ENCODE data around the gene TCTN2.

Gene TCTN2

DNA sequence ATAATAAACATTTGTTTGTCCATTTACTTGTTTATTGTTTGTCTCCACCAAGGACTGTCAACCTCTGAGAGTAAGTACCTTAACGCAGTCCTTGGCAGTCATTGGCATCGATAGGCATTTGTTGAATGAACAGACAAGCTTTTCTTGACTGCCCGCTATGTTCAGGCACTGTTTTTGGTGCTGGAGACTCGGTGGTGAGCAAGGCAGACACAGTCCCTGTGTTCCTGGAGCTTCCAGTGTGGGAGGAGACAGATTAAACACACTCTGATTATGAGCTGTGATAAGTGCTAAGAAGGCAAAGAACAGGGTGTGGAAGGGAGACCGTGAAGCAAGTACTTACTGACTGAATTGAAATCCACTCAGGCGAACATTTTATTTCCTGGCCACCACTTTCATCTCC lies 42.5 kb downstream of the TCTN2 start:
- TF ChIP-seq FOXK2 (IDR thresholded peaks at IDR 0.05), result no peak
- no peak for TF ChIP-seq BHLHE40 (IDR thresholded peaks at IDR 0.05; ENCODE audit: borderline replicate concordance)
- no peak for TF ChIP-seq LEF1 (IDR thresholded peaks at IDR 0.05; ENCODE audit: borderline replicate concordance)
- no peak for TF ChIP-seq L3MBTL2 (conservative IDR thresholded peaks at IDR 0.05)
- TF ChIP-seq, protein P1, sequence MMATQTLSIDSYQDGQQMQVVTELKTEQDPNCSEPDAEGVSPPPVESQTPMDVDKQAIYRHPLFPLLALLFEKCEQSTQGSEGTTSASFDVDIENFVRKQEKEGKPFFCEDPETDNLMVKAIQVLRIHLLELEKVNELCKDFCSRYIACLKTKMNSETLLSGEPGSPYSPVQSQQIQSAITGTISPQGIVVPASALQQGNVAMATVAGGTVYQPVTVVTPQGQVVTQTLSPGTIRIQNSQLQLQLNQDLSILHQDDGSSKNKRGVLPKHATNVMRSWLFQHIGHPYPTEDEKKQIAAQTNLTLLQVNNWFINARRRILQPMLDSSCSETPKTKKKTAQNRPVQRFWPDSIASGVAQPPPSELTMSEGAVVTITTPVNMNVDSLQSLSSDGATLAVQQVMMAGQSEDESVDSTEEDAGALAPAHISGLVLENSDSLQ (IDR thresholded peaks at IDR 0.05), result no peak
- TF ChIP-seq ELF4 (IDR thresholded peaks at IDR 0.05), result no peak
- no peak for TF ChIP-seq FOXM1 (IDR thresholded peaks at IDR 0.05; ENCODE audit: borderline replicate concordance)
- TF ChIP-seq CTBP1 (IDR thresholded peaks at IDR 0.05; ENCODE audit: borderline replicate concordance), result no peak
- TF ChIP-seq FOXA1 (IDR thresholded peaks at IDR 0.05), result no peak
- TF ChIP-seq SUZ12 (IDR thresholded peaks at IDR 0.05), result no peak
- no peak for TF ChIP-seq NFRKB (IDR thresholded peaks at IDR 0.05)
- TF ChIP-seq HDGF (IDR thresholded peaks at IDR 0.05; ENCODE audit: borderline replicate concordance), result no peak
- no peak for TF ChIP-seq ARNT (IDR thresholded peaks at IDR 0.05)
- TF ChIP-seq TARDBP (IDR thresholded peaks at IDR 0.05), result no peak
- no peak for TF ChIP-seq SP1 (IDR thresholded peaks at IDR 0.05)
- TF ChIP-seq ZNF384 (IDR thresholded peaks at IDR 0.05), result no peak
- ChIA-PET CTCF (interaction anchor here (0.9 kb wide), 1 partner anchor 131 kb away, joined by 3 read pairs; no protein-coding TSS in a partner anchor), POLR2A (interaction anchor here (1.3 to 2.3 kb wide), 2 partner anchors 36 to 481 kb away, joined by 3 to 10 read pairs; partner anchors contain the start of genes MPHOSPH9 and MTRFR)
- no peak for DNase-seq (ENCODE audit: extremely low spot score)

DNA sequence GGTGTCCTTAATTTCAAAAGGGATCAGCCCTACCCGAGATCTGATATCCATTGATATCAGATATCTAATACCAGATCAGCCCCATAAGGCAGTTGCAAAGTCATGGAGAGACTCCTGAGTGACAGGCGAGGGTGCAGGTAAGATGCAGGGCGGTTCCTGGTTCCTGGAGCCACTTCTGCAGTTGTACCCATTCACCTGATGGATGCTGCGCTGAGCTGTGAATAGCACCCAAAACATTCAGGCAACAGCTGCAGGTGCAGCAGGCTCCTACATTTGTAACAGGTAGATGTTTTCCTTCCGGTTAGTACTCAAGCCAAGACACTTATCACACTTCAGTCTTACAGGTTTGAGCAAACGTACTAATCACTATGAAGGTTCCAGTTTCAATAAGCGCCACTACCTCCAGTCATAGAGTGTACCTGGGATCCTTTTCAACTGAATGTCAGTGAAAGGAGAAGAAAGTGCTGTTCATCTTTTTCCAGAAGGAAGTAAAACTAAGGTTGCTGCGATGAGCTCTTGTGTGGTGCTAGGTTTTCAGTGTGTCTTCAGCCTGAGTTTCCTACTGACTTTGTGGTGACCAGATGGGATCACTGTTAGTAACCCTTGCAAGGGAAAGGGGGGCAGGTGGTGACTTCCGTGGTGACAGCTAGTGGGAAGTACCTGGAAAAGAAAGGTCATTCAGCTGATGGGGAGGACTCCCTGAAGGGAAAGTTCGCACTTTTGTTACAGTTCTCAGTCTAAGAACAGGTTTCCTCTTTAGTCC lies 43.1 kb downstream of the TCTN2 start:
- ChIA-PET CTCF (interaction anchor here (0.9 kb wide), 1 partner anchor 131 kb away, joined by 3 read pairs; no protein-coding TSS in a partner anchor), POLR2A (no interaction called here)
- TF ChIP-seq CTBP1 (IDR thresholded peaks at IDR 0.05; ENCODE audit: borderline replicate concordance) (no peak), HDGF (IDR thresholded peaks at IDR 0.05; ENCODE audit: borderline replicate concordance) (no peak), TARDBP (IDR thresholded peaks at IDR 0.05) (no peak), SP1 (IDR thresholded peaks at IDR 0.05) (no peak), NFRKB (IDR thresholded peaks at IDR 0.05) (no peak)
- TF ChIP-seq, protein P1 (IDR thresholded peaks at IDR 0.05), result peak; percentile 39; the same call in 1 of the 2 replicates
- DNase-seq (ENCODE audit: extremely low spot score), result no peak

DNA sequence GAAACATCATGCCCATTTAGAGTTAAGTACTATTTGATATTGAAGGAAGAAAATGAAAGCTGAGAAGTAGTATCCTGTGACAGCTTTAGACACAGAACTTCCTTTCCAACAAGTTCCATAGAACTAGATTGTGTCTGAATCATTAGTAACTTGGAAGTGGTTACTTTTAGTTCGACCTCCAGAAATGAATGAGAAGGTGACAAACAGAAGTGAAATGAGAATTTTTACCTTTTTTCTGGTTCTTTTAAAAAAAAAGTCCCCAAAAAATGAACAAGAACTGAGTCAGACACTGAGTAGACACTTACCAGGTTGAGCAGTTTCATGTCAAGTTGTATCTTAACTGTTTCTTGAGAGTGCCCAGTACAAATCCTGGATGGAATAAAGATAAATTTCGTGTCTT lies 44.3 kb downstream of the TCTN2 start:
- POLR2A ChIA-PET, result no interaction called here
- no peak for DNase-seq (ENCODE audit: extremely low spot score)
- TF ChIP-seq LEF1 (IDR thresholded peaks at IDR 0.05; ENCODE audit: borderline replicate concordance), result no peak
- TF ChIP-seq ZNF384 (IDR thresholded peaks at IDR 0.05), result no peak
- TF ChIP-seq FOXA1 (IDR thresholded peaks at IDR 0.05), result no peak
- TF ChIP-seq FOXM1 (IDR thresholded peaks at IDR 0.05; ENCODE audit: borderline replicate concordance), result no peak
- TF ChIP-seq, protein P1 (IDR thresholded peaks at IDR 0.05), result no peak
- TF ChIP-seq L3MBTL2 (conservative IDR thresholded peaks at IDR 0.05), result no peak
- TF ChIP-seq TARDBP (IDR thresholded peaks at IDR 0.05), result no peak
- TF ChIP-seq CTBP1 (IDR thresholded peaks at IDR 0.05; ENCODE audit: borderline replicate concordance), result no peak
- TF ChIP-seq HDGF (IDR thresholded peaks at IDR 0.05; ENCODE audit: borderline replicate concordance), result no peak
- no peak for TF ChIP-seq SP1 (IDR thresholded peaks at IDR 0.05)
- no peak for TF ChIP-seq ARNT (IDR thresholded peaks at IDR 0.05)
- TF ChIP-seq BHLHE40 (IDR thresholded peaks at IDR 0.05; ENCODE audit: borderline replicate concordance), result no peak
- no peak for TF ChIP-seq SUZ12 (IDR thresholded peaks at IDR 0.05)
- TF ChIP-seq NFRKB (IDR thresholded peaks at IDR 0.05), result no peak
- no peak for TF ChIP-seq ELF4 (IDR thresholded peaks at IDR 0.05)
- CTCF ChIA-PET, result no interaction called here

DNA sequence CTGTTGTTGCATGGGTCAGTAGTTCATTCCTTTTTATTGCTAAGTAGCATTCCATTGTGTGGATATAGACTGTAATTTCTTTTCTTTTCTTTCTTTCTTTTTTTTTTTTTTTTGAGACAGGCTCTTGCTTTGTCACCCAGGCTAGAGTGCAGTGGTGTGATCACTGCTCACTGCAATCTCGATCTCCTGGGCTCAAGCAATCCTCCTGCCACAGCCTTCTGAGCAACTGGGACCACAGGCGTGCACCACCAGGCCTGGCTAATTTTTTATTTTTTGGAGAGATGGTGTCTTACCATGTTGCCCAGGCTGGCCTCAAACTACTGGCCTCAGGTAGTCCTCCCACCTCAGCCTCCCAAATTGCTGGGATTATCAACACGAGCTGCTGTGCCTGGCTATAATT lies 46.4 kb downstream of the TCTN2 start:
- POLR2A ChIA-PET, result no interaction called here
- TF ChIP-seq SUZ12 (IDR thresholded peaks at IDR 0.05) (no peak), CTBP1 (IDR thresholded peaks at IDR 0.05; ENCODE audit: borderline replicate concordance) (no peak)
- no peak for DNase-seq (ENCODE audit: extremely low spot score)
- CTCF ChIA-PET, result no interaction called here

DNA sequence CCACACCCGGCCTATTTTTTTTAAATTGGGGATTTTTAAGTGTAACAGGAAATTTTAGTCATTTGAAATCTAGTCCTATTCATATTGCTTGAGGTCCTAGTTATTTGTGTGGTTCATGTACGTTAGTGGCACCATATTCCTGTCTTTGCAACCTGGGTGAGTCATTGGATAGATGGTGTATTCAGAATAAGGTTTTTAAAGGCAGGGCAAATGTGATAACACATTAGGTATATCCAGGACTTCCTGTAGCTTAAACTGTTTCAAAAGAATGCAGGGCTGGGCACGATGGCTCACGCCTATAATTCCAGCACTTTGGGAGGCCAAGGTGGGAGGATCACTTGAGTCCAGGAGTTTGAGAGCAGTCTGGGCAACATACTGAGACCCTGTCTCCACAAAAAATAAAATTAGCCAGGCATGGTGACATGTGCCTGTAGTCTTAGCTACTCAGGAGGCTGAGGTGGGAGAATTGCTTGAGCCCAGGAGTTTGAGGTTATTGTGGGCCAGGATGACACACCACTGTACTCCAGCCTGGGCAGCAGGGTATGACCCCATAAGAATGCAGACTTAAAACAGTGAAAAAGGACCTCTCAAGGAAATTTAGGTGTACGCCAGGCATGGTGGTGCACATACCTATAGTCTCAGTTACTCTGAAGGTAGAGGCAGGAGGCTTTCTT lies 49.4 kb downstream of the TCTN2 start:
- no peak for DNase-seq (ENCODE audit: extremely low spot score)
- no peak for TF ChIP-seq FOXM1 (IDR thresholded peaks at IDR 0.05; ENCODE audit: borderline replicate concordance)
- no peak for TF ChIP-seq HDGF (IDR thresholded peaks at IDR 0.05; ENCODE audit: borderline replicate concordance)
- no peak for TF ChIP-seq ZNF384 (IDR thresholded peaks at IDR 0.05)
- no peak for TF ChIP-seq FOXA1 (IDR thresholded peaks at IDR 0.05)
- no peak for TF ChIP-seq SP1 (IDR thresholded peaks at IDR 0.05)
- TF ChIP-seq LEF1 (IDR thresholded peaks at IDR 0.05; ENCODE audit: borderline replicate concordance), result no peak
- TF ChIP-seq, protein P1 (IDR thresholded peaks at IDR 0.05), result no peak
- TF ChIP-seq L3MBTL2 (conservative IDR thresholded peaks at IDR 0.05), result no peak
- TF ChIP-seq SUZ12 (IDR thresholded peaks at IDR 0.05), result no peak
- TF ChIP-seq TARDBP (IDR thresholded peaks at IDR 0.05), result no peak
- no peak for TF ChIP-seq FOXK2 (IDR thresholded peaks at IDR 0.05)
- TF ChIP-seq BHLHE40 (IDR thresholded peaks at IDR 0.05; ENCODE audit: borderline replicate concordance), result no peak
- no peak for TF ChIP-seq CTBP1 (IDR thresholded peaks at IDR 0.05; ENCODE audit: borderline replicate concordance)
- no peak for TF ChIP-seq ELF4 (IDR thresholded peaks at IDR 0.05)
- no peak for TF ChIP-seq ARNT (IDR thresholded peaks at IDR 0.05)
- no peak for TF ChIP-seq NFRKB (IDR thresholded peaks at IDR 0.05)
- CTCF ChIA-PET, result no interaction called here
- POLR2A ChIA-PET, result no interaction called here
